ENCODE data around the gene UROS.
A peak's percentile ranks its signal among the peaks of the same experiment; 100 is the strongest.

UROS gene

GRCh38 chr10:125775491-125776106 is 47.5 kb downstream of the UROS start, which contains the start of gene MMP21:
MMP21 (minus strand) TSS chr10:125775821; CDS start chr10:125775821, 0 bp downstream.
- no peaks in the 10 kb centered on the region for H3K9me3 Mint-ChIP-seq
- peaks cover 6% of the 10 kb centered on the region for H3K36me3 Mint-ChIP-seq (ENCODE audit: insufficient read depth)
- H3K4me3 Mint-ChIP-seq, result no peak within 1 kb of the TSS
- peaks cover 16 to 18% of the 10 kb centered on the region in 2 donors for H3K27me3 Mint-ChIP-seq
- H3K27ac Mint-ChIP-seq, result no peak within 1 kb of the TSS
- DNase-seq (no peak), ATAC-seq (replicated peaks) (no peak)
- no peaks in the 10 kb centered on the region for H3K4me1 Mint-ChIP-seq (ENCODE audit: low read depth in 2 of 2)

GRCh38 chr10:125774581-125775191 is 48.4 kb downstream of the UROS start:
- H3K27ac Mint-ChIP-seq, result no peak overlapping the region
- H3K4me1 Mint-ChIP-seq (ENCODE audit: low read depth in 2 of 2), result no peaks in the 10 kb centered on the region
- peaks cover 16 to 18% of the 10 kb centered on the region in 2 donors for H3K27me3 Mint-ChIP-seq
- no peaks in the 10 kb centered on the region for H3K9me3 Mint-ChIP-seq
- peaks cover 7% of the 10 kb centered on the region for H3K36me3 Mint-ChIP-seq (ENCODE audit: insufficient read depth)
- no peak for DNase-seq
- no peak for ATAC-seq (replicated peaks)
- no peak overlapping the region for H3K4me3 Mint-ChIP-seq

GRCh38 chr10:125773687-125774543 is 49.1 kb downstream of the UROS start:
- Mint-ChIP-seq H3K9me3 (no peaks in the 10 kb centered on the region), H3K27me3 (peaks cover 16 to 18% of the 10 kb centered on the region in 2 donors), H3K27ac (no peak overlapping the region), H3K4me1 (ENCODE audit: low read depth in 2 of 2) (no peaks in the 10 kb centered on the region), H3K4me3 (no peak overlapping the region), H3K36me3 (ENCODE audit: insufficient read depth) (peaks cover 7% of the 10 kb centered on the region)
- ATAC-seq (replicated peaks) (no peak), DNase-seq (no peak)

- Mint-ChIP-seq H3K4me3 (no peak overlapping the region), H3K27ac (no peak overlapping the region), H3K36me3 (ENCODE audit: insufficient read depth) (peaks cover 12% of the 10 kb centered on the region), H3K4me1 (ENCODE audit: low read depth in 2 of 2) (no peaks in the 10 kb centered on the region), H3K27me3 (peaks cover 7 to 12% of the 10 kb centered on the region in 2 donors), H3K9me3 (no peaks in the 10 kb centered on the region)
- DNase-seq (no peak), ATAC-seq (replicated peaks) (no peak)
These were observed 50.2 kb downstream of the UROS start for GRCh38 chr10:125772864-125773180.

- no peaks in the 10 kb centered on the region for H3K4me1 Mint-ChIP-seq (ENCODE audit: low read depth in 2 of 2)
- ATAC-seq (replicated peaks) (no peak), DNase-seq (no peak)
- no peaks in the 10 kb centered on the region for H3K9me3 Mint-ChIP-seq
- peaks cover 2 to 6% of the 10 kb centered on the region in 2 donors for H3K27me3 Mint-ChIP-seq
- H3K36me3 Mint-ChIP-seq (ENCODE audit: insufficient read depth), result peaks cover 12% of the 10 kb centered on the region
- no peak overlapping the region for H3K27ac Mint-ChIP-seq
- no peak overlapping the region for H3K4me3 Mint-ChIP-seq
These were observed 50.8 kb downstream of the UROS start for GRCh38 chr10:125772112-125772863.

DNA sequence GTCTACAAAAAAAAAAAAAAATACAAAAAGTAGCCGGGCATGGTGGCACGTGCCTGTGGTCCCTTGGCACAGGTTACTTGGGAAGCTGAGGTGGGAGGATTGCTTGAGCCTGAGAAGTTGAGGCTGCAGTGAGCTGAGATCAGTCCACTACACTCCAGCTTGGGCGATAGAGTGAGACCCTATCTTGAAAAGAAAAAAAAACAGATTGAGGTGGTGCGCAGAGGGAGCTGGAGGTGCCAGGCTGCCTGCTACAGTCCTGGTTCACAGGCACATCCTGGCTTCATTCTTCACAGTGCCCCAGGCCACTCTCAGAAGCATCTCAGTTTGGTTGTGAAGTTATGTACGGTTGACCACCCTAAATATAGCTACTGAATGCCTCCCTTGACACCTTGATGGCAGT is 52.2 kb downstream of the UROS start:
- ATAC-seq (replicated peaks) (no peak), DNase-seq (no peak)
- H3K27me3 Mint-ChIP-seq, result peaks cover 0 to 6% of the 10 kb centered on the region in 2 donors
- no peaks in the 10 kb centered on the region for H3K4me1 Mint-ChIP-seq (ENCODE audit: low read depth in 2 of 2)
- no peaks in the 10 kb centered on the region for H3K9me3 Mint-ChIP-seq
- H3K27ac Mint-ChIP-seq, result no peak overlapping the region
- H3K36me3 Mint-ChIP-seq (ENCODE audit: insufficient read depth), result peaks cover 12% of the 10 kb centered on the region
- H3K4me3 Mint-ChIP-seq, result no peak overlapping the region

GRCh38 chr10:125769175-125769574 is 53.9 kb downstream of the UROS start:
- Mint-ChIP-seq H3K4me3 (no peak overlapping the region), H3K27me3 (peaks cover 0 to 1% of the 10 kb centered on the region in 2 donors), H3K9me3 (no peaks in the 10 kb centered on the region), H3K36me3 (ENCODE audit: insufficient read depth) (peaks cover 24% of the 10 kb centered on the region), H3K27ac (no peak overlapping the region), H3K4me1 (ENCODE audit: low read depth in 2 of 2) (no peaks in the 10 kb centered on the region)
- no peak for ATAC-seq (replicated peaks)
- DNase-seq, result no peak

- Mint-ChIP-seq H3K4me3 (no peak overlapping the region), H3K36me3 (ENCODE audit: insufficient read depth) (peaks cover 33% of the 10 kb centered on the region), H3K4me1 (ENCODE audit: low read depth in 2 of 2) (no peaks in the 10 kb centered on the region), H3K27ac (no peak overlapping the region), H3K9me3 (no peaks in the 10 kb centered on the region), H3K27me3 (no peaks in the 10 kb centered on the region)
- DNase-seq, result no peak
- ATAC-seq (replicated peaks), result no peak
These were observed 54.7 kb downstream of the UROS start for GRCh38 chr10:125768219-125768855.

GRCh38 chr10:125766511-125766910 is 56.5 kb downstream of the UROS start:
- H3K4me3 Mint-ChIP-seq, result no peak overlapping the region
- no peak for DNase-seq
- H3K27ac Mint-ChIP-seq, result no peak overlapping the region
- no peak for ATAC-seq (replicated peaks)
- no peaks in the 10 kb centered on the region for H3K9me3 Mint-ChIP-seq
- no peaks in the 10 kb centered on the region for H3K27me3 Mint-ChIP-seq
- peaks cover 38% of the 10 kb centered on the region for H3K36me3 Mint-ChIP-seq (ENCODE audit: insufficient read depth)
- H3K4me1 Mint-ChIP-seq (ENCODE audit: low read depth in 2 of 2), result no peaks in the 10 kb centered on the region

DNA sequence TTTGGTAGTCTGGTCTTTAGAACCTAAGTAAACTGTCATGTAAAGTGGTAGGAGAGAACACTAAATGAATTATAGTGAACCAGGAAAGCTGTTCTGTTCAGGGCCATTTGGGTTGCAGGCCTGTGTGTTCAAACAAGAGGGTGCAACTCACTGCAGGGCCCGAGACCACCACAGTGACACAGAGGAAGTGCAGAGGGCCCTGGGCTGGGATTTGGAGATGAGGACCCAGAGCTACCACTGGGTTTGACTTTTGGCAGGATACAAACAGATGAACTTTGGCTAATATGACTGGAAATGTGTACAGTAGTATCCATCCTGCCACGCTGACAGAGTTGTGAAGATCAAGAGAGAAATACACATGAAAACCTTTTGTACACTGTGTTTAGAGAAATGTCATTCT is 57.2 kb downstream of the UROS start:
- Mint-ChIP-seq H3K27me3 (no peaks in the 10 kb centered on the region), H3K36me3 (ENCODE audit: insufficient read depth) (peaks cover 42% of the 10 kb centered on the region), H3K9me3 (no peaks in the 10 kb centered on the region), H3K4me3 (no peak overlapping the region), H3K27ac (peak overlapping the region in 1 of 2 donors; percentile 47), H3K4me1 (ENCODE audit: low read depth in 2 of 2) (no peaks in the 10 kb centered on the region)
- ATAC-seq (replicated peaks), result no peak
- DNase-seq, result no peak

DNA sequence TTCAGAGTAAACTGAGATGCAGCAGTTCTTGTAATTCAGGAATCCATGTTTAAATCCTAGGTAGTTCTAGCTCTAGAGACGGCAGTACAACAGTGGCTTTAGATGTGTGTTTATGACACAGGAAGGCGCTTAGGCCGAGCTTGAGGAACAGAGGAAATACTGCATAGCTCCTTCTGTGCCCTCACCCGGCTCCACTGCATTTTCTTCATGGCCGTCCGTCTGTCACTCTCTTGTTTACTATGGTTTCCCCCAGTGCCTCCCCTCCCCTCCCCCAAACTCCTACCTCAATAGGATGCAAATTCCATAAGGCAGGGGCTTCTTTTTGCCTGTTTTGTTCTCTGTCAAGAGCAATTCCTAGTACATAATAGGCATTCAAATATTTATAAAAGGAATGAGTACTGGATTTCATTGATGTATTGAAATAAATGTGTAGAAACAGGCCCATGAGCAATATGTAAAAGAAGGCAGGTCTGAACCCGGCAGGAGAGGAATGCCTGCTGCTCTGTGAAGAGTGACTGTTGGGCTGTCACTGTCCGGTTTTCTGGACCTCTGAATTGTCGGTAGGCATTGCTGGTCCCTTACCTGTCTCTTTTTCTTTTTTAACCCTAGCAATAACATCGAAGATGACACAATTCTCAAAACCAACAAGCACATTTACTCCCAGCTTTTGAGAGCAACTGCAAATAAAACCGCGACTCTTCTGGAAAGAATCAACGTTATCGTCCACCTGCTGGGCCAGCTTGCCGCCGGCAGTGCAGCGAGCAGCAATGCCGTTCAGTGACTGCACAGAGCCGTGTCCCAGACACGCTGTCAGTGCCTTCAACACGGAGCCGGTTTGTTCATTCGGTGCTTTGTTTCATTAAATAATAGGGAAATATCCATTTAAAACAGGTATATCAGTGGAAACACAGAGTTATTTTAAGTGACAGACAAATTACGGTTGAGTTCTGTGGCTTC is 60.1 kb downstream of the UROS start:
- peaks cover 57% of the 10 kb centered on the region for H3K36me3 Mint-ChIP-seq (ENCODE audit: insufficient read depth)
- no peaks in the 10 kb centered on the region for H3K27me3 Mint-ChIP-seq
- no peak overlapping the region for H3K4me3 Mint-ChIP-seq
- peak overlapping the region in 1 of 2 donors; percentile 80 for H3K27ac Mint-ChIP-seq
- DNase-seq (no peak), ATAC-seq (replicated peaks) (no peak)
- peaks cover 0 to 1% of the 10 kb centered on the region in 2 donors for H3K4me1 Mint-ChIP-seq (ENCODE audit: low read depth in 2 of 2)
- H3K9me3 Mint-ChIP-seq, result no peaks in the 10 kb centered on the region

DNA sequence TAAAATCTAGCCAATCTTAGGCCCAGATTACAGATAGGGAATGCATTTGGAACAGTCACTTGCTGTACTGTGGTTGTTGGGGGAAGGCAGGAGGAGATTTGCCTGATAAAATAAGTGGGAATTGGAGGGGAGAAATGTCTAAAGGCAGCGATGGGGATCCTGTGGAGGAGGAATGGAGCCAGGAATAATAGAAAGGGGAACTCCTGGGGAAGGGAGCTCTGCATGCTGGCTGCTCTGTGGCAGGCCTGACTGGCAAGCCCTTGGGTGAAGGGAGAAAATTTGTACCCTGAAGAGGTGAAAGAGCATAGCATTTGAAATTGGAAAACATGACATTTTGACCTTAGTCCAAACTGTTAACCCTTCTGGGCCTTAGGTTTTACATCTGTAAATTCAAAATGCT is 61.1 kb downstream of the UROS start:
- DNase-seq (no peak), ATAC-seq (replicated peaks) (no peak)
- H3K9me3 Mint-ChIP-seq, result no peaks in the 10 kb centered on the region
- peaks cover 66% of the 10 kb centered on the region for H3K36me3 Mint-ChIP-seq (ENCODE audit: insufficient read depth)
- peaks cover 2 to 8% of the 10 kb centered on the region in 2 donors for H3K4me1 Mint-ChIP-seq (ENCODE audit: low read depth in 2 of 2)
- no peaks in the 10 kb centered on the region for H3K27me3 Mint-ChIP-seq
- peak overlapping the region; percentile 26 to 80 for H3K27ac Mint-ChIP-seq
- no peak overlapping the region for H3K4me3 Mint-ChIP-seq

All from effector memory CD8-positive, alpha-beta T cell (primary cell).